ENCODE results near the gene PTPRG. TPM values are rescaled to one million over a fixed set of nuclear protein-coding genes. Genes with fewer than 3 reads are reported as not detected.
"Not testable (repeated sequence)": the region's sequence is repeated elsewhere in the genome, so short reads cannot be mapped to it uniquely, and the experiment has no call there.

Gene PTPRG
- polyA plus RNA-seq, 1 donor (not counting 4 experiments of a cell fraction or from before 2014, with no cell fraction given): 12.1 TPM

DNA sequence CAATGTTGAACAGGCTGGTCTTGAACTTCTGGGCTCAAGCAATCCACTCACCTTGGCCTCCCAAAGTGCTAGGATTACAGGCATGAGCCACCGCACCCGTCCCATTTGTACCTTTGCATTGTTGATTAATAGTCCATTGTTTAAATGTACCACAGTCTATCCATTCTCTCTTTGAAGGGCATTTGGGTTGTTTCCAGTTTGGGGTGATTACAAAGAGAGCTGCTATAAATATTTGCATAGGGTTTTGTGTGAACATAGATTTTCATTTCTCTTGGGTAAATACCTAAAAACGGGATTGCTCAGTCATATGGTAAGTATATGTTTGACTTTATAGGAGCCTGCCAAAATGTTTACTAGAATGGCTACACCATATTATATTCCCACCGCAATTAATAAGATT is 13.7 kb upstream of the PTPRG start:
- H3K4me1 ChIP-seq (ENCODE audit: control insufficient read depth, extremely low read depth, insufficient read depth, low read length): no peaks in the 10 kb centered on the region
- H3K36me3 ChIP-seq (ENCODE audit: control insufficient read depth in 2 of 2, extremely low read depth in 1 of 2, insufficient read depth in 2 of 2, low read length in 2 of 2): no peaks in the 10 kb centered on the region
- no peaks in the 10 kb centered on the region for H3K9me1 ChIP-seq (ENCODE audit: control insufficient read depth, extremely low read depth, insufficient read depth, low read length)
- no peaks in the 10 kb centered on the region for H3K9me3 ChIP-seq (ENCODE audit: control insufficient read depth, low read depth, low read length)
- no peak for TF ChIP-seq CTCF (optimal IDR thresholded peaks at IDR 0.05 in 1 of 3, IDR thresholded peaks at IDR 0.05 in 1 of 3, conservative IDR thresholded peaks at IDR 0.05 in 1 of 3; ENCODE audit: extremely low read depth in 1 of 3, insufficient read depth in 2 of 3, low read length in 3 of 3)
- TF ChIP-seq EZH2 (IDR thresholded peaks at IDR 0.05; ENCODE audit: low read length): no peak
- H3K4me3 ChIP-seq (ENCODE audit: control insufficient read depth in 2 of 3, extremely low read depth in 1 of 3, insufficient read depth in 2 of 3, low read depth in 1 of 3, low read length in 3 of 3): no peak overlapping the region
- DNase-seq (ENCODE audit: low read depth, low spot score) (no peak), FAIRE-seq (no peak)
- H3K27me3 ChIP-seq (ENCODE audit: control insufficient read depth, extremely low read depth, insufficient read depth, low read length): no peaks in the 10 kb centered on the region
- dilution Hi-C loops (cut with MboI; ENCODE audit: extremely low pct_ligation_motif_present, low sequenced_read_pairs): no loop called here
- H3K79me2 ChIP-seq (ENCODE audit: control insufficient read depth, insufficient read depth, low read length): no peaks in the 10 kb centered on the region
- H3K4me2 ChIP-seq (ENCODE audit: control insufficient read depth, extremely low read depth, insufficient read depth, low read depth, low read length): no peak overlapping the region
- no peak overlapping the region for H3K9ac ChIP-seq (ENCODE audit: control insufficient read depth, extremely low read depth, insufficient read depth, low read length)
- no peaks in the 10 kb centered on the region for H4K20me1 ChIP-seq (ENCODE audit: control insufficient read depth, extremely low read depth, insufficient read depth, low read length)
- H3K27ac ChIP-seq (ENCODE audit: control insufficient read depth, insufficient read depth, low read length): no peak overlapping the region
- H2AFZ ChIP-seq (ENCODE audit: control insufficient read depth, low read length): no peak overlapping the region

GRCh38 chr3:61552704-61553103 is 8.7 kb upstream of the PTPRG start:
- H3K9me1 ChIP-seq (ENCODE audit: control insufficient read depth, extremely low read depth, insufficient read depth, low read length); H3K27me3 ChIP-seq (ENCODE audit: control insufficient read depth, extremely low read depth, insufficient read depth, low read length); H2AFZ ChIP-seq (ENCODE audit: control insufficient read depth, low read length); FAIRE-seq; H3K79me2 ChIP-seq (ENCODE audit: control insufficient read depth, insufficient read depth, low read length); H3K4me3 ChIP-seq (ENCODE audit: control insufficient read depth in 2 of 3, extremely low read depth in 1 of 3, insufficient read depth in 2 of 3, low read depth in 1 of 3, low read length in 3 of 3); H3K36me3 ChIP-seq (ENCODE audit: control insufficient read depth in 2 of 2, extremely low read depth in 1 of 2, insufficient read depth in 2 of 2, low read length in 2 of 2); H3K27ac ChIP-seq (ENCODE audit: control insufficient read depth, insufficient read depth, low read length); H3K4me2 ChIP-seq (ENCODE audit: control insufficient read depth, extremely low read depth, insufficient read depth, low read depth, low read length); H3K9ac ChIP-seq (ENCODE audit: control insufficient read depth, extremely low read depth, insufficient read depth, low read length); DNase-seq (ENCODE audit: low read depth, low spot score); H3K9me3 ChIP-seq (ENCODE audit: control insufficient read depth, low read depth, low read length); dilution Hi-C loops (cut with MboI; ENCODE audit: extremely low pct_ligation_motif_present, low sequenced_read_pairs); H3K4me1 ChIP-seq (ENCODE audit: control insufficient read depth, extremely low read depth, insufficient read depth, low read length); H4K20me1 ChIP-seq (ENCODE audit: control insufficient read depth, extremely low read depth, insufficient read depth, low read length): not testable (repeated sequence)

DNA sequence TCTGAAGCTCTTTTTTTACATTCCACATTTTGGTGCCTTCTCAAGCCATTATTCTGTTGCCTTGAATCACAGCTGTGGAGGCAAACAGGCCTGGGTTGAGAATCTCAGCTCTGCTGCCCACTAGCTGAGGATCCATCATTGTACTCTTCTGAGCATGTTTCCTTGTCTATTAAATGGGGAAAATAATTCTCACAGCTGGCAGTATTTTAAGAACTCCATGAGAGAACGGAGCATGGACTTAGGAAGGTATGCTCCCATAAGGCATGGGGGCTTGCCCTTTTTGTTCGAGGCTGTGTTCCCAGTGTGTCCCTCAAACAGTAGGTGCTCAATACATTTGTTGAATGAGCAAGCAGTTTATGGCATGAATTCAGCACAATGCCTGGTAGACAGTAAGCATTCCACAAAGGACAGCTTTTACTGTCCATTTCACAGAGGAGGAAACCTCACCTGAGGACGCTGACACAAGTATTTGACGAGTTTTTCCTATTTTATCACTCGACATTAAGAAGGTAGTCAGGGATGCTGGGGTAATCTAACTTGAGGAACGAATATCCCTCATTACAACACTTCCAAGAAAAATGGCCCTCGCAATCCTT is 2.1 kb upstream of the PTPRG start:
- peaks cover 3% of the 10 kb centered on the region for H4K20me1 ChIP-seq (ENCODE audit: control insufficient read depth, extremely low read depth, insufficient read depth, low read length)
- peak in 1 of 3 experiments; percentile 2 for TF ChIP-seq CTCF (optimal IDR thresholded peaks at IDR 0.05 in 1 of 3, IDR thresholded peaks at IDR 0.05 in 1 of 3, conservative IDR thresholded peaks at IDR 0.05 in 1 of 3; ENCODE audit: extremely low read depth in 1 of 3, insufficient read depth in 2 of 3, low read length in 3 of 3)
- TF ChIP-seq EZH2 (IDR thresholded peaks at IDR 0.05; ENCODE audit: low read length): no peak
- no peak overlapping the region for H3K4me2 ChIP-seq (ENCODE audit: control insufficient read depth, extremely low read depth, insufficient read depth, low read depth, low read length)
- no peak overlapping the region for H3K27ac ChIP-seq (ENCODE audit: control insufficient read depth, insufficient read depth, low read length)
- peaks cover 22% of the 10 kb centered on the region for H3K79me2 ChIP-seq (ENCODE audit: control insufficient read depth, insufficient read depth, low read length)
- peaks cover 5% of the 10 kb centered on the region for H3K4me1 ChIP-seq (ENCODE audit: control insufficient read depth, extremely low read depth, insufficient read depth, low read length)
- dilution Hi-C loops (cut with MboI; ENCODE audit: extremely low pct_ligation_motif_present, low sequenced_read_pairs): no loop called here
- H3K4me3 ChIP-seq (ENCODE audit: control insufficient read depth in 2 of 3, extremely low read depth in 1 of 3, insufficient read depth in 2 of 3, low read depth in 1 of 3, low read length in 3 of 3): no peak overlapping the region
- H3K36me3 ChIP-seq (ENCODE audit: control insufficient read depth in 2 of 2, extremely low read depth in 1 of 2, insufficient read depth in 2 of 2, low read length in 2 of 2): no peaks in the 10 kb centered on the region
- no peaks in the 10 kb centered on the region for H3K27me3 ChIP-seq (ENCODE audit: control insufficient read depth, extremely low read depth, insufficient read depth, low read length)
- DNase-seq (ENCODE audit: low read depth, low spot score): no peak
- H3K9me1 ChIP-seq (ENCODE audit: control insufficient read depth, extremely low read depth, insufficient read depth, low read length): no peaks in the 10 kb centered on the region
- FAIRE-seq: no peak
- no peaks in the 10 kb centered on the region for H3K9me3 ChIP-seq (ENCODE audit: control insufficient read depth, low read depth, low read length)
- no peak overlapping the region for H2AFZ ChIP-seq (ENCODE audit: control insufficient read depth, low read length)
- H3K9ac ChIP-seq (ENCODE audit: control insufficient read depth, extremely low read depth, insufficient read depth, low read length): no peak overlapping the region

Data from keratinocyte (primary cell).